T-helper 2 cell (primary cell): ENCODE measurements around the gene ZBTB7C.

Experiments
- DNase-seq, 5 experiments: peaks; one replicate each; pipeline versions ENCODE4 v3.0.0 to v3.0.0-alpha.2; 2012 to 2022

Gene ZBTB7C

GRCh38 chr18:48136051-48136826, 272.9 kb downstream of the ZBTB7C start:
- no peak for DNase-seq

GRCh38 chr18:48135436-48135966, 273.7 kb downstream of the ZBTB7C start:
- DNase-seq: no peak

GRCh38 chr18:48134609-48135008, 274.6 kb downstream of the ZBTB7C start:
- no peak for DNase-seq

- DNase-seq: no peak
These were observed 275.4 kb downstream of the ZBTB7C start for GRCh38 chr18:48133671-48134251.

DNA sequence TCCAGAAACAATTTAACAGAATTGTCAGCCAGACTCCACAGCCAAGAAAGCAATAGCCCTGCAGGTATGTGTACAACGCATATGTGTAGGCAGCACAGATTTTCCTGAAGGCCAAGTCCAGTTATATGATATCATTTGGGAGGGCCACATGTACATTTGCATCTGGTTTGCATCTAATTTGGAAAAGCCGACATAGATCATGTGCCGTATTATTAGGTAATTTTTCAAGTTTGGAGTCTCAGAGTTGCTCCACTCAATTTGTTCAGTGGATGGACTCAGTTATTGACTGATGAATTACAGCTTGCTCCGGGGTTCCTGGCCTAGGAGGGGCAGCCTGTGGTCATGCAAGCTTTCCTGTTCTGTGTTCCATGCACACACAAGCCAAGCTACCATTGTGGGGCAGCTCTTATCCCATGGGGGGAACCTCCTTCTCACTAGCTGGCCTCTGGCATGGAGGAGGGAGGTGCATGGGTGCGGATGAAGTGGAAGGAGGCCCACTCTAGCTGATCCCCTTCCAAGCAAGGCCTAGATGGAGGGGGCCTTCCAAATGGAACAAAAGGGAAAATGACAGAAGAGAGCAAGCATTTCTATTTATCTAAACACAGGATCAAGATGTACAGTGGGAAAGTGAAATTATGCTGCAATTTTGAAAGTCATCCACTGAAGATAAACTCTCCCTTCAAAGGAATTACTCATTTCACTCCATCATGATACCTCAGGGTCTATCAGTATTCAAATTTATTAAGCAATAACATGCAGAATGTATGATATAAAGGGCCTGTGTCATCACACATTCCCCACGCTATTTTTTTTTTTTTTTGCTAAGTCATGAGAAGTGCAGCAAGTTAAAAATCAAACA, 276.2 kb downstream of the ZBTB7C start:
- peak in 1 of 5 experiments; percentile 32 for DNase-seq

DNA sequence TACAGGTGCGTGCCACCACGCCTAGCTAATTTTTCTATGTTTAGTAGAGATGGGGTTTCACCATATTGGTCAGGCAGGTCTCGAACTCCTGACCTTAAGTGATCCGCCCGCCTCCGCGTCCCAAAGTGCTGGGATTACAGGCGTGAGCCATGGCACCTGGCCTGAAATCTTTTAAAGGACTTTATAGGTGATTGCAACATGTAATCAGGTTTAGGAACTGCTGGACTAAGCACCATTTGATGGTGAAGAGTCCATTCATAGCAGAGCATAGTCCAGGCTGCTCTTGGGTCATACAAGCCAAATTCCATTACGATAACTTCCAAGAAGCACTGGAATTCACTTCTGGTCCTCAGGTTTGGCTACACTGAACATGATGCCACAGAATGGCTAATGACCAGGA, 278.1 kb downstream of the ZBTB7C start:
- no peak for DNase-seq

DNA sequence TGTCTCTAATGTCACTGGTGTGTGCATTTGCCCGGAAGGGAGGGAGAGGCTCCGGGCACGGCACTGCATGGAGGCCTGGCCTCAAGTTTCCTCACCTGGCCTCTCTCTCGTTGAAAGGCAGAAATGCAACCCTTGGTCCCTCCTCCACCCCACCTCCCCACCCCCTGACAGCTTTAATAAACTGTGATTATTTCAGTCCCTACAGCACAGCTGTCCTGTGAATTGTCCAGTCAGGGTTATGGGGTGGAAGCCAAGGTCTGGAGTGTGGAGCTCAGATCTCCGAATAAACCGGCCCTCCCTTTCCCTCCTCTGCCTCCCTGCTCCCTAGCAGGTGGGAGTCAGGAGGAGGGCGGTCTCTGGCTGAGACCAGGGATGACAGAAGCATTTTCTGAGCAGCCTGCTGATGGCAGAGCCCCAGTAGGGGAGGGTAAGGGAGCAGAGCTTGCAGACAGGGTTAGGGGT, 279.5 kb downstream of the ZBTB7C start:
- no peak for DNase-seq

- DNase-seq: no peak
These were observed 281.6 kb downstream of the ZBTB7C start for GRCh38 chr18:48127606-48128005.

DNA sequence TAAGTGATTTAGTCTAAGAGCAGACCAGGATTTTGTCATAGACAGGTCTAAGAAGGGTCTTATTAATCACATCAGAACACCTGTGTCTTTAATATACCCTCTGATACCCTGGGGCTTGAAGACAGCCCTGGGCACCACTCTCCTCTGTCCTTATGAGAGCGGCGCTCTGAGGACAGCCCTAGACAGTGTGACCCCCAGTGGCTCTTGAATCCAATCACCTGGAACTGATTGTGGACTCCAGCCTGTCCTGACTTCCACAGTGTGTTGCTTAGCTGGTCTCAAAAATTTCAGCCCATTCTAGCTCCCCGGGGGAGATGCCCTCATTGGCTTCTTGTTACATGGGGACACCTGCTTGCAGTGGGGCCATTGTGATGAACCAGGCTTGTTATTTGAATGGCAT, 282.9 kb downstream of the ZBTB7C start:
- DNase-seq: no peak

- DNase-seq: peak in 1 of 5 experiments; percentile 32
These were observed 283.5 kb downstream of the ZBTB7C start for GRCh38 chr18:48125724-48126123.

GRCh38 chr18:48124857-48125626, 284.1 kb downstream of the ZBTB7C start:
- DNase-seq: peak in 1 of 5 experiments; percentile 85

DNA sequence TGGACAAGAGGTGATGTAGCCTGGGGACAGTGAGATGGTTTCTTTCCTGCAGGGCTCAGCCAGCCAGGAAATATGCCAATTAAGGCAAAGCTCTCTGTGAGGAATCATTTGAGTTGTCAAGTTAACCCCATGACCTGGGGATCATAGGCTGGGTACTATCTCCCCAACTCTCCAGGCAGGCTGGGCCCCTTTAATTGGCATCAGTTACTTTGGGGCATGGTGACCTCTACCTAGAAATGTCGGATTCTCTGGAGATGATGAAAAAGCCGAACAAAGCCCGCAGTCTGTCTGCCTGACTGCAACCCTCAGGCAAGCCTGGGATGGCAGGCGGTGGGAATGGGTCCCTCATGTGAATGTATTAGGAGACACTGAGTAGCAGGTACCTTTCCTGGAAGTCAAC, 285.2 kb downstream of the ZBTB7C start:
- no peak for DNase-seq

GRCh38 chr18:48123324-48123723, 285.9 kb downstream of the ZBTB7C start:
- no peak for DNase-seq

DNA sequence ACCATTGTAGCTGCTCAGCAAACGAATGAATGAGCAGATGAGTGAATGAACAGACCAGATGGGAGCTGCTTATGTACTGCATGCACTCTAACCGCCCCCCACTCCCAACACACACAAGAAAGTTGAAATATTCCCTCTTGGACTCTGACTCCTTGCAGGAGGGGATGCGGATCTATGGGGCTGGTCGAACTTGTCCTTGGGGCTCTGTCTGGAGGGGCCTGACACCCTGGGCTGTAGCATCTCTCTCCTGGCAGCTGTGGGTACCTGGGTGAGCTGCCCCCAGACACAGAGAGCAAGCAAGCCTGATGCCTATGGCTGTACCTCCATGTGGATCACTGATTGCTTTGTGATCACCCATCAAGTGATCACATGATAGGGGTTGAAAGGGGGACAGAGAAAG, 286.4 kb downstream of the ZBTB7C start:
- DNase-seq: no peak

GRCh38 chr18:48122376-48122775, 286.8 kb downstream of the ZBTB7C start:
- no peak for DNase-seq

GRCh38 chr18:48121752-48122151, 287.4 kb downstream of the ZBTB7C start:
- DNase-seq: no peak

GRCh38 chr18:48119204-48119603, 290.0 kb downstream of the ZBTB7C start:
- no peak for DNase-seq

GRCh38 chr18:48116873-48117630, 292.1 kb downstream of the ZBTB7C start:
- DNase-seq: no peak

DNA sequence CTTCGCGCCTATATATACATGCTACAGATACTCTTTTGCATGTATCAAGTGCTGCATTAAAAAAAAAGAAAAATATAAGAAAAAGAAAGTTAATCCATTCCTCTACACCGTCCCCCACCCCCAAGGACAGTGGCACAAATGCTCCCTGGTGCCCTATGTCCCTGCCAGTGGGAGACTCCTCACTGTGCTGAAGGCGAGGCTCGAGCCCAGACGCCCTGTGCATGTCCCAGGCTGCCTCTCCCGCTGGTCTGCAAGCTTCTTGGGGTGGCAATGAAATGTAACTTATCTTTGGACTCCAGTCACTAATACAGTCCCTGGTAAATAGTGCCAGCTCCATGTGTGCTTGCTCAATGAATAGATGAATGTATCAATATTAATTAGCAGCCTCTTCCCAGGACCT, 293.2 kb downstream of the ZBTB7C start:
- DNase-seq: no peak

DNA sequence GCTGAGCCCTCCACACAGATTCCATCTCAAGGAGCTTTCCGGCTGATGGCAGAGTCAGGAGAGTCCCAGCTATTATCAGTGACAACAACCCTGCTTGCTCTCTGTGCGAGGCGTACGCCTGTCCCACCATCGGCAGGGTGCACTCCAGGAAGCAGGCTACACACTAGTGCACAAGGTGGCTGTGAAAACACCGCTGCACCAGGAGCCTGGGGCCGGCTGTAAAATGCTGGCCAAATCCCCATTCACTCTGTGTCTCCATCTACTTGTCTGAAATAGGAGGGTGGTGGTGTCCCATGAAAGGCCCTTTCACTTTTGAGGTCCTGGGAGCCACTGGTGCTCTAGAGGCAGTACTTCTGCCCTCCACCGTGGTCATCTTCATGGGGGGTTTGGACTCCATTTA, 295.5 kb downstream of the ZBTB7C start:
- no peak for DNase-seq

GRCh38 chr18:48111587-48111986, 297.6 kb downstream of the ZBTB7C start:
- DNase-seq: no peak

- DNase-seq: no peak
These were observed 298.4 kb downstream of the ZBTB7C start for GRCh38 chr18:48110797-48111196.
